ENCODE results near the gene KAT6B.

GRCh38 chr10:74852381-74852780, 26.0 kb downstream of the KAT6B start:
- TF ChIP-seq, protein P1, sequence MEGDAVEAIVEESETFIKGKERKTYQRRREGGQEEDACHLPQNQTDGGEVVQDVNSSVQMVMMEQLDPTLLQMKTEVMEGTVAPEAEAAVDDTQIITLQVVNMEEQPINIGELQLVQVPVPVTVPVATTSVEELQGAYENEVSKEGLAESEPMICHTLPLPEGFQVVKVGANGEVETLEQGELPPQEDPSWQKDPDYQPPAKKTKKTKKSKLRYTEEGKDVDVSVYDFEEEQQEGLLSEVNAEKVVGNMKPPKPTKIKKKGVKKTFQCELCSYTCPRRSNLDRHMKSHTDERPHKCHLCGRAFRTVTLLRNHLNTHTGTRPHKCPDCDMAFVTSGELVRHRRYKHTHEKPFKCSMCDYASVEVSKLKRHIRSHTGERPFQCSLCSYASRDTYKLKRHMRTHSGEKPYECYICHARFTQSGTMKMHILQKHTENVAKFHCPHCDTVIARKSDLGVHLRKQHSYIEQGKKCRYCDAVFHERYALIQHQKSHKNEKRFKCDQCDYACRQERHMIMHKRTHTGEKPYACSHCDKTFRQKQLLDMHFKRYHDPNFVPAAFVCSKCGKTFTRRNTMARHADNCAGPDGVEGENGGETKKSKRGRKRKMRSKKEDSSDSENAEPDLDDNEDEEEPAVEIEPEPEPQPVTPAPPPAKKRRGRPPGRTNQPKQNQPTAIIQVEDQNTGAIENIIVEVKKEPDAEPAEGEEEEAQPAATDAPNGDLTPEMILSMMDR (conservative IDR thresholded peaks at IDR 0.05 in 1 of 2, IDR thresholded peaks at IDR 0.05 in 1 of 2; ENCODE audit: low read depth in 1 of 2, low read length in 2 of 2): no peak
- TF ChIP-seq EZH2 (IDR thresholded peaks at IDR 0.05; ENCODE audit: low read length, missing control alignments): no peak

All from fibroblast of lung (primary cell).